H1 (cell line): ENCODE results near the gene MCHR1. TPM values are rescaled to one million over a fixed set of nuclear protein-coding genes. Genes with fewer than 3 reads are reported as not detected.

Experiments
- CTCF ChIA-PET: fragments of 300-600 bp; sonication (Branson Sonifier 250); formaldehyde crosslinking; loops from one replicate; lab custom pipeline; 2021; ENCODE audit not compliant: partially characterized antibody; lab: Charles Lee
- POLR2A ChIA-PET: fragments of 300-600 bp; sonication (Branson Sonifier 250); formaldehyde crosslinking; loops from one replicate; lab custom pipeline; 2021; ENCODE audit warnings: inconsistent platforms; ENCODE audit not compliant: partially characterized antibody; lab: Charles Lee
- DNase-seq, 2 experiments: peaks; one replicate each; pipeline versions ENCODE4 v3.0.0 to v3.0.0-alpha.2; 2010 to 2022; ENCODE audit warnings: low spot score in 2 of 2, low read depth in 1 of 2, mixed read lengths in 1 of 2
- FAIRE-seq: peaks from 2 replicates; lab custom pipeline; 2011; peaks lifted over from hg19 to GRCh38; lab: Jason Lieb, UNC
- H2AFZ ChIP-seq: 2 replicates; pipeline ENCODE4 v1.8.1; 2012; ENCODE audit warnings: low read length, inconsistent platforms
- H2AK5ac ChIP-seq: 2 replicates; pipeline ENCODE4 v1.6.1; 2013; ENCODE audit warnings: low read depth, low read length
- H2BK120ac ChIP-seq: replicated peaks from 2 replicates; pipeline ENCODE3; 2013; ENCODE audit warnings: low read depth, low read length, inconsistent platforms
- H2BK12ac ChIP-seq: 2 replicates; pipeline ENCODE4 v1.6.1; 2013; ENCODE audit warnings: low read depth, low read length
- H2BK15ac ChIP-seq: 2 replicates; pipeline ENCODE4 v1.6.1; 2013; ENCODE audit warnings: low read length
- H2BK20ac ChIP-seq: 2 replicates; pipeline ENCODE4 v1.6.1; 2013; ENCODE audit warnings: low read length
- H2BK5ac ChIP-seq: 2 replicates; pipeline ENCODE4 v1.6.1; 2013; ENCODE audit warnings: low read depth, low read length
- H3K14ac ChIP-seq: 2 replicates; pipeline ENCODE4 v1.6.1; 2013; ENCODE audit warnings: inconsistent platforms; ENCODE audit not compliant: insufficient read length
- H3K18ac ChIP-seq: 2 replicates; pipeline ENCODE4 v1.6.1; 2013; ENCODE audit warnings: low read length; ENCODE audit errors: extremely low read depth
- H3K23ac ChIP-seq: 2 replicates; pipeline ENCODE4 v1.6.1; 2013; ENCODE audit warnings: inconsistent platforms; ENCODE audit not compliant: insufficient read length
- H3K23me2 ChIP-seq: 2 replicates; pipeline ENCODE4 v1.6.1; 2013; ENCODE audit warnings: low read depth, low read length
- H3K27ac ChIP-seq: 2 replicates; pipeline ENCODE4 v1.6.1; 2011; ENCODE audit warnings: low read depth, low read length, inconsistent platforms
- H3K27me3 ChIP-seq, 4 experiments: replicated peaks in 1 of 4; 1 replicate in 1 of 4; 2 replicates in 3 of 4; pipeline versions ENCODE4 v1.6.1 to v1.8.1; 2011 to 2013; ENCODE audit warnings: low read length in 3 of 4, mild to moderate bottlenecking in 3 of 4, inconsistent platforms in 2 of 4, mixed read lengths in 2 of 4, moderate library complexity in 1 of 4; ENCODE audit not compliant: control insufficient read depth in 3 of 4, insufficient read depth in 3 of 4; ENCODE audit errors: extremely low read depth in 1 of 4
- H3K36me3 ChIP-seq, 4 experiments: 2 replicates each; pipeline versions ENCODE4 v1.6.1 to v1.8.1; 2011 to 2013; ENCODE audit warnings: mild to moderate bottlenecking in 4 of 4, low read length in 3 of 4, moderate library complexity in 2 of 4, control low read depth in 1 of 4, inconsistent platforms in 1 of 4; ENCODE audit not compliant: insufficient read depth in 4 of 4, control insufficient read depth in 2 of 4
- H3K4ac ChIP-seq: replicated peaks from 2 replicates; pipeline ENCODE3; 2013; ENCODE audit warnings: low read length, low read depth, mixed read lengths, inconsistent platforms; ENCODE audit not compliant: insufficient read length
- H3K4me1 ChIP-seq, 4 experiments: replicated peaks in 1 of 4; 1 replicate in 1 of 4; 2 replicates in 3 of 4; pipeline versions ENCODE4 v1.6.1 to v1.8.1; 2011 to 2013; ENCODE audit warnings: low read length in 3 of 4, inconsistent platforms in 2 of 4, mixed read lengths in 1 of 4; ENCODE audit not compliant: insufficient read depth in 4 of 4, control insufficient read depth in 3 of 4
- H3K4me2 ChIP-seq, 2 experiments: 2 replicates each; pipeline versions ENCODE4 v1.6.1 to v1.8.1; 2011 to 2013; ENCODE audit warnings: low read depth in 2 of 2, low read length in 2 of 2, control low read depth in 1 of 2, inconsistent platforms in 1 of 2, mild to moderate bottlenecking in 1 of 2; ENCODE audit not compliant: insufficient read depth in 1 of 2
- H3K4me3 ChIP-seq, 4 experiments: fragments of 200-600, 300-600 bp in 1 of 4; sonication (generic), shearing (Covaris generic), sonication (Bioruptor Twin) in 1 of 4; 2 replicates each; pipeline versions ENCODE4 v1.5.1 to v1.8.1; 2011 to 2016; ENCODE audit warnings: low read length in 4 of 4, low read depth in 3 of 4, control low read depth in 2 of 4, inconsistent platforms in 2 of 4, mild to moderate bottlenecking in 2 of 4, mixed read lengths in 1 of 4, moderate library complexity in 1 of 4; ENCODE audit not compliant: insufficient read depth in 2 of 4; ENCODE audit errors: extremely low read depth in 1 of 4
- H3K56ac ChIP-seq: replicated peaks from 2 replicates; pipeline ENCODE3; 2013; ENCODE audit warnings: low read depth, mild to moderate bottlenecking, mixed read lengths, low read length, inconsistent platforms; ENCODE audit not compliant: insufficient read length
- H3K79me1 ChIP-seq: 2 replicates; pipeline ENCODE4 v1.6.1; 2013; ENCODE audit warnings: low read depth, low read length, control low read depth
- H3K79me2 ChIP-seq, 2 experiments: 2 replicates each; pipeline versions ENCODE4 v1.6.1 to v1.8.1; 2012 to 2013; ENCODE audit warnings: low read length in 2 of 2, mild to moderate bottlenecking in 2 of 2, inconsistent platforms in 1 of 2; ENCODE audit not compliant: insufficient read depth in 2 of 2, control insufficient read depth in 1 of 2
- H3K9ac ChIP-seq, 4 experiments: replicated peaks in 1 of 4; 1 replicate in 1 of 4; 2 replicates in 3 of 4; pipeline versions ENCODE4 v1.6.1 to v1.8.1; 2011 to 2013; ENCODE audit warnings: low read depth in 3 of 4, low read length in 3 of 4, control low read depth in 2 of 4, mild to moderate bottlenecking in 2 of 4, moderate library complexity in 2 of 4, inconsistent platforms in 1 of 4; ENCODE audit errors: extremely low read depth in 1 of 4
- H3K9me3 ChIP-seq, 2 experiments: 2 replicates each; pipeline versions ENCODE4 v1.6.1 to v1.8.1; 2012 to 2013; ENCODE audit warnings: mild to moderate bottlenecking in 2 of 2, moderate library complexity in 2 of 2, control low read depth in 1 of 2, inconsistent platforms in 1 of 2, low read depth in 1 of 2, low read length in 1 of 2, mixed read lengths in 1 of 2; ENCODE audit not compliant: insufficient read depth in 2 of 2
- H4K20me1 ChIP-seq, 2 experiments: replicated peaks in 1 of 2; 2 replicates each; pipeline versions ENCODE3 to v1.8.1; 2011 to 2013; ENCODE audit warnings: inconsistent platforms in 2 of 2, low read length in 2 of 2, mild to moderate bottlenecking in 1 of 2; ENCODE audit not compliant: insufficient read depth in 2 of 2, control insufficient read depth in 1 of 2
- H4K5ac ChIP-seq: 2 replicates; pipeline ENCODE4 v1.6.1; 2013; ENCODE audit warnings: low read length, low read depth, mixed read lengths, inconsistent platforms; ENCODE audit not compliant: insufficient read length
- H4K8ac ChIP-seq: 2 replicates; pipeline ENCODE4 v1.8.0; 2013; ENCODE audit warnings: mild to moderate bottlenecking, moderate library complexity, low read length, inconsistent platforms; ENCODE audit not compliant: insufficient read depth; ENCODE audit errors: extremely low read depth
- H4K91ac ChIP-seq: replicated peaks from 2 replicates; pipeline ENCODE3; 2013; ENCODE audit warnings: low read length, mixed read lengths, inconsistent platforms; ENCODE audit not compliant: insufficient read length
- FOSL1 ChIP-seq: IDR thresholded peaks from 2 replicates; pipeline ENCODE4 v1.6.1; 2011; ENCODE audit warnings: mild to moderate bottlenecking, low read depth, low read length, moderate library complexity; ENCODE audit not compliant: insufficient read depth
- GTF2F1 ChIP-seq: IDR thresholded peaks from 2 replicates; pipeline ENCODE4 v1.6.1; 2012; ENCODE audit warnings: low read depth, low read length, improper control_type of control experiment, borderline replicate concordance
- HDAC6 ChIP-seq: IDR thresholded peaks from one replicate; pipeline ENCODE4 v1.7.1; 2012; ENCODE audit warnings: low read depth, mild to moderate bottlenecking, inconsistent platforms, low read length, moderate library complexity
- JUND ChIP-seq: IDR thresholded peaks from 2 replicates; pipeline ENCODE4 v1.6.1; 2011; ENCODE audit warnings: mild to moderate bottlenecking, improper control_type of control experiment, low read length
- PHF8 ChIP-seq: fragments of 200-600 bp; sonication (generic); conservative IDR thresholded peaks from 2 replicates; pipeline ENCODE4 v1.7.1; 2012; ENCODE audit warnings: low read depth, mild to moderate bottlenecking, inconsistent platforms, low read length, moderate library complexity
- POU5F1 ChIP-seq: IDR thresholded peaks from 2 replicates; pipeline ENCODE4 v1.6.1; 2011; ENCODE audit warnings: low read depth, mild to moderate bottlenecking, low read length, moderate library complexity
- RFX5 ChIP-seq: IDR thresholded peaks from 2 replicates; pipeline ENCODE4 v1.6.1; 2011; ENCODE audit warnings: low read depth, low read length, improper control_type of control experiment, borderline replicate concordance
- RXRA ChIP-seq: IDR thresholded peaks from 2 replicates; pipeline ENCODE4 v1.6.1; 2011; ENCODE audit warnings: low read depth, mild to moderate bottlenecking, low read length, moderate library complexity; ENCODE audit not compliant: insufficient read depth
- SAP30 ChIP-seq: fragments of 300-600 bp; sonication (generic); IDR thresholded peaks from 2 replicates; pipeline ENCODE4 v1.7.1; 2012; ENCODE audit warnings: low read length, moderate library complexity, mild to moderate bottlenecking, inconsistent platforms; ENCODE audit not compliant: insufficient read depth, insufficient replicate concordance
- SP4 ChIP-seq: IDR thresholded peaks from 2 replicates; pipeline ENCODE4 v1.6.1; 2012; ENCODE audit warnings: low read length, inconsistent platforms
- SUZ12 ChIP-seq: fragments of 200-600 bp; sonication (generic); IDR thresholded peaks from 2 replicates; pipeline ENCODE4 v1.6.1; 2012; ENCODE audit warnings: mild to moderate bottlenecking, inconsistent platforms, low read length, moderate library complexity, mixed read lengths
- YY1 ChIP-seq: IDR thresholded peaks from 2 replicates; pipeline ENCODE4 v1.6.1; 2011; ENCODE audit warnings: low read depth, mild to moderate bottlenecking, low read length
- WGBS, 2 experiments: shearing (Covaris generic) in 1 of 2; methylation state at CpG; one replicate each; pipeline versions ENCODE4 v1.1.6 to v1.1.7; 2013 to 2015; ENCODE audit warnings: low lambda C conversion rate in 2 of 2, mixed read lengths in 2 of 2, inconsistent platforms in 1 of 2, low coverage in 1 of 2, missing lambda C conversion rate in 1 of 2; ENCODE audit not compliant: insufficient replicate concordance in 2 of 2, insufficient coverage in 1 of 2, insufficient read length in 1 of 2; ENCODE audit errors: extremely low coverage in 1 of 2, missing lambda C conversion rate in 1 of 2; 5-methylcytosine and 5-hydroxymethylcytosine counted together
- polyA plus RNA-seq, 7 experiments: library from polyadenylated mRNA; depleted of rRNA in 3 of 7; stranded (reverse) in 5 of 7; unstranded in 2 of 7; fragments of >200 nt in 5 of 7; fragments of 200-250 nt in 2 of 7; gene quantifications; 1 replicate in 5 of 7; 2 replicates in 1 of 7; 4 replicates in 1 of 7; pipeline versions ENCODE4 v1.2.1 to v1.2.3, GENCODE V29; 2011 to 2013; ENCODE audit warnings: missing spikeins in 2 of 7, mixed read lengths in 2 of 7
- total RNA-seq: library from RNA; stranded (reverse); fragmentation: NEBNext Ultra II Directional; extraction: Animal tissue kit (Norgen Biotek cat#: 25700); gene quantifications from 2 replicates; pipeline ENCODE4 v1.2.1, GENCODE V29; 2021

The MCHR1 gene
- total and polyA plus RNA-seq, 2 of the 8 experiments (the other 6 are each of a cell fraction or from before 2014, with no cell fraction given), result 0.91 to 7.6 TPM

DNA sequence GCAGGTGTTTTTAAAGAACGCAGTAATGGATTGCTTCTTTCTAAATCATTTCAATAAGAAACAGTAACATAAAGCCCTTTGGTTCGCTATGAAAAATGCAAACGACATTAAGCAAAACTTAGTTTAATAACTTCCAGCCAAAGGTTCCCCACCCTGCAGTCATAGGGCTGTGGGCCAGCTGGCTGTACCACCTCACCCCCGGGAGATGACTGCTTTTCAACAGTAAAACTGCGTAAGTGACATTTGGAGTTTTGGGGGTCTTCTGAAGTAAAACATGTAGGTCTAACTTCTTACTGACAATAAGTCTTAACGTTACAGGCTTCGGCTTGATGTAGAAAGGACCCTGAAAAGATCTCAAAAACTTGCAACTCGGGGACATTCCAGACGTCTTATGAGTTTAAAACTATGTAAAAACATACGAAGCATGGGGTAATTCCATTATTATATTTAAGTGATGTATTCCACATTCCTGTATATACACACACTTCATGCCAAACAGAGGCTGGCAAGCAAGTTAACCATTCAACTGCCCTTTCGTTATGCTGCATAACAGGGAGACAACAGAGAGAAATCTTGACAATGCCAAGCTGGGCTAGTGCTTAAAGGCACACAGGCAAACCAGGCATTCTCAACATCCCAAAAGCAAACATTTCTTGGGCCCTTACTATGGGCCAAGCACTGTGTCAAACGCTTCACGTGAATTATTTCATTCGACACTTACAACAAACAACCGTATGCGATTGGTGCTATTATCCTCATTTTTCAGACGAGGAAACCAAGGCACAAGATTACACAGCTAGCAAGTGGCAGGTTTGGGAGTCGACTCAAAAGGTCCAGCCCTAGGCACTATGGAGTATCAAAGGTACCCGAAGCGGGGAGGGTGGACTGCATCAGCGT lies 44.0 kb upstream of the MCHR1 start:
- H3K14ac ChIP-seq, result no peak overlapping the region
- H3K9me3 ChIP-seq, result no peaks in the 10 kb centered on the region
- FAIRE-seq, result no peak
- H3K4ac ChIP-seq, result no peak overlapping the region
- H3K18ac ChIP-seq, result no peak overlapping the region
- H2BK5ac ChIP-seq, result no peak overlapping the region
- H2AK5ac ChIP-seq, result no peak overlapping the region
- H3K4me3 ChIP-seq, result peak overlapping the region; percentile 61 to 96 (median 80)
- no peak overlapping the region for H3K23ac ChIP-seq
- H4K8ac ChIP-seq, result peak overlapping the region; percentile 87
- H3K9ac ChIP-seq, result peak overlapping the region; percentile 39 to 78 (median 64)
- peaks cover 0 to 8% (median 4%) of the 10 kb centered on the region in 4 experiments; a peak in 5 of 7 replicates for H3K4me1 ChIP-seq
- no peak overlapping the region for H3K56ac ChIP-seq
- H3K27me3 ChIP-seq, result no peaks in the 10 kb centered on the region
- H2AFZ ChIP-seq, result no peak overlapping the region
- H3K36me3 ChIP-seq, result no peaks in the 10 kb centered on the region
- H2BK20ac ChIP-seq, result no peak overlapping the region
- H4K5ac ChIP-seq, result no peak overlapping the region
- H3K79me1 ChIP-seq, result peaks cover 10% of the 10 kb centered on the region
- no peak for DNase-seq
- H3K79me2 ChIP-seq, result peaks cover 12 to 56% of the 10 kb centered on the region in 2 experiments
- WGBS, 2 experiments, result 67% methylated on average over 21 of the region's 21 CpGs; no CpG with 5 or more reads in 1 of the 2 experiments
- peaks cover 8 to 10% of the 10 kb centered on the region in 2 experiments for H4K20me1 ChIP-seq
- no peak overlapping the region for H4K91ac ChIP-seq
- ChIA-PET POLR2A (interaction anchor here (1.4 kb wide), 1 partner anchor 80 kb away, joined by 3 read pairs; no protein-coding TSS in a partner anchor), CTCF (interaction anchor here (0.6 to 2.2 kb wide), 2 partner anchors 109 to 260 kb away, joined by 3 to 8 read pairs; no protein-coding TSS in a partner anchor)
- H2BK120ac ChIP-seq, result no peak overlapping the region
- H2BK12ac ChIP-seq, result no peak overlapping the region
- 0 out of 2 replicates have a peak overlapping the region, but pooled peaks have one; percentile 18 for H2BK15ac ChIP-seq
- H3K23me2 ChIP-seq, result peaks cover 13% of the 10 kb centered on the region; the same call in 1 of the 2 replicates
- H3K27ac ChIP-seq, result no peak overlapping the region
- H3K4me2 ChIP-seq, result peak overlapping the region; percentile 85 to 100
- TF ChIP-seq SUZ12 (no peak), JUND (no peak), RXRA (no peak), HDAC6 (no peak), GTF2F1 (no peak), POU5F1 (no peak), SAP30 (no peak), YY1 (no peak), PHF8 (no peak), RFX5 (no peak), SP4 (no peak), FOSL1 (no peak)
